Measurements from ENCODE around the gene LAT.

DNA sequence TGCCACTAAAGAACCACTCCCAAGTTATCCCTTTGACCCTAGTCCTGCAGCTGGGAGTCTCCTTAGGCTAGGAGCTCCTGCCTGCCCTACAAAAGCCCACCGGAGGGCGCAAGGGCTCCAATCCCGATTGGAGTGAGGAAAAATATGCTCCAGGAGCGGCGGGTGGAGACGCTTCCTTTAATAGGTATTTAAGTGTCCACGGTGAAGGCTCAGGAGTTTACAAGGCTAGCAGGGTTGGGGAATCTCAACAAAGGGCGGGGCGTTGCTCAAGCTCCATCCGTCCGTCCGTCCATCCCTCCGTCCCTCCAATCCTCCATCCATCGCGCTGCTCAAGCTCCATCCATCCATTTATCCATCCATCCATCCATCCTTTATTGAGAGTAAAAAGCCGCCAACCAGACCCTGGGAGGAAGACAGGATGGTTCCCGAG lies 10.8 kb upstream of the LAT start:
- TF ChIP-seq CTCF (IDR thresholded peaks at IDR 0.05) (peak in 2 of 6 experiments; percentile 9 to 35), POLR2A (IDR thresholded peaks at IDR 0.05) (no peak)
